ENCODE data around the gene BRI3BP. TPM values are rescaled to one million over a fixed set of nuclear protein-coding genes. Genes with fewer than 3 reads are reported as not detected.
"Not testable (repeated sequence)": the region's sequence is repeated elsewhere in the genome, so short reads cannot be mapped to it uniquely, and the experiment has no call there.

Gene BRI3BP
- total RNA-seq, 1 experiment from 2014 or later, result 19.4 TPM

DNA sequence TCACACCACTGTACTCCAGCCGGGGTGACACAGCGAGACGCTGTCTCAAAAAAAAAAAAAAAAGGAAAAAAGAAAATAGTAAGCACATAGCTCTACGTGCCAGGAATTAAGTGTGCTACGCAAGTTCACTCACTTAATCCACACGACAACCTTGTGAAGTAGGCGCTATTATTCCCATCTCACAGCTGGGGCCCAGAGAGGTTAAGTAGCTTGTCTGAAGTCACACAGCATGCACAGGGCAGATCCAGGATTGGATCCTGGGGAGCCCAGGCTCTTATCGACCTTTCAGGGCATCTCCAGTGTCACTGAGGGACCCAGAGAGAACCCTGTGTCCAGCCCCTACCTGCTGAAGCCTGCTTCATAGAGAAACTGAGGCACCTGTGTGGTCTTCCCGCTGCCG, 16.4 kb upstream of the BRI3BP start:
- intact Hi-C loops (cut with micrococcal nuclease; ENCODE audit: unreplicated experiment), result no loop called here
- Histone ChIP-seq H3K9me3 (ENCODE audit: insufficient read depth, low read depth) (no peaks in the 10 kb centered on the region), H3K9me2 (ENCODE audit: insufficient read depth) (no peaks in the 10 kb centered on the region), H3K4me2 (no peak overlapping the region), H3K27me3 (ENCODE audit: insufficient read depth, low read depth) (no peaks in the 10 kb centered on the region), H3F3A (ENCODE audit: insufficient read depth, low read depth) (no peaks in the 10 kb centered on the region), H3K36me3 (ENCODE audit: low read depth) (0 out of 2 replicates have a peak, but pooled peaks cover 8% of the 10 kb centered on the region), H3K79me2 (ENCODE audit: low read depth) (no peaks in the 10 kb centered on the region), H3K27ac (no peak overlapping the region), H3K4me3 (no peak overlapping the region), H4K20me1 (ENCODE audit: insufficient read depth) (no peaks in the 10 kb centered on the region), H2AFZ (no peak overlapping the region), H3K4me1 (replicated peaks; ENCODE audit: insufficient read depth) (no peaks in the 10 kb centered on the region)
- BruUV-seq (replicated peaks), result no TSS peak
- ChIA-PET CTCF (interaction anchor here (0.7 kb wide), 1 partner anchor 51 kb away, joined by 9 read pairs; no protein-coding TSS in a partner anchor), POLR2A (ENCODE audit: unreplicated experiment) (interaction anchor here (0.7 kb wide), 1 partner anchor 60 kb away, joined by 4 read pairs; no protein-coding TSS in a partner anchor)
- TF ChIP-seq EZH2 (IDR thresholded peaks at IDR 0.05; ENCODE audit: low read depth), result no peak
- TF ChIP-seq, protein P1, sequence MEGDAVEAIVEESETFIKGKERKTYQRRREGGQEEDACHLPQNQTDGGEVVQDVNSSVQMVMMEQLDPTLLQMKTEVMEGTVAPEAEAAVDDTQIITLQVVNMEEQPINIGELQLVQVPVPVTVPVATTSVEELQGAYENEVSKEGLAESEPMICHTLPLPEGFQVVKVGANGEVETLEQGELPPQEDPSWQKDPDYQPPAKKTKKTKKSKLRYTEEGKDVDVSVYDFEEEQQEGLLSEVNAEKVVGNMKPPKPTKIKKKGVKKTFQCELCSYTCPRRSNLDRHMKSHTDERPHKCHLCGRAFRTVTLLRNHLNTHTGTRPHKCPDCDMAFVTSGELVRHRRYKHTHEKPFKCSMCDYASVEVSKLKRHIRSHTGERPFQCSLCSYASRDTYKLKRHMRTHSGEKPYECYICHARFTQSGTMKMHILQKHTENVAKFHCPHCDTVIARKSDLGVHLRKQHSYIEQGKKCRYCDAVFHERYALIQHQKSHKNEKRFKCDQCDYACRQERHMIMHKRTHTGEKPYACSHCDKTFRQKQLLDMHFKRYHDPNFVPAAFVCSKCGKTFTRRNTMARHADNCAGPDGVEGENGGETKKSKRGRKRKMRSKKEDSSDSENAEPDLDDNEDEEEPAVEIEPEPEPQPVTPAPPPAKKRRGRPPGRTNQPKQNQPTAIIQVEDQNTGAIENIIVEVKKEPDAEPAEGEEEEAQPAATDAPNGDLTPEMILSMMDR (conservative IDR thresholded peaks at IDR 0.05), result no peak
- no peak for DNase-seq

GRCh38 chr12:124979568-124979967, 13.9 kb upstream of the BRI3BP start:
- no TSS peak for BruUV-seq (replicated peaks)

GRCh38 chr12:124980098-124980892, 13.2 kb upstream of the BRI3BP start:
- POLR2A ChIA-PET (ENCODE audit: unreplicated experiment), result interaction anchor here (0.6 kb wide), 1 partner anchor 21 kb away, joined by 9 read pairs; no protein-coding TSS in a partner anchor

More at GRCh38 chr12:124979568-124979967, 13.9 kb upstream of the BRI3BP start:
- Histone ChIP-seq H3K4me2 (no peak overlapping the region), H3K4me3 (no peak overlapping the region), H3K27me3 (ENCODE audit: insufficient read depth, low read depth) (no peaks in the 10 kb centered on the region), H3K79me2 (ENCODE audit: low read depth) (no peaks in the 10 kb centered on the region), H3K9me2 (ENCODE audit: insufficient read depth) (no peaks in the 10 kb centered on the region), H3K36me3 (ENCODE audit: low read depth) (peaks cover 13% of the 10 kb centered on the region; the same call in 1 of the 2 replicates), H3K27ac (no peak overlapping the region), H3F3A (ENCODE audit: insufficient read depth, low read depth) (no peaks in the 10 kb centered on the region), H4K20me1 (ENCODE audit: insufficient read depth) (no peaks in the 10 kb centered on the region), H3K4me1 (replicated peaks; ENCODE audit: insufficient read depth) (no peaks in the 10 kb centered on the region), H2AFZ (no peak overlapping the region), H3K9me3 (ENCODE audit: insufficient read depth, low read depth) (no peaks in the 10 kb centered on the region)
- intact Hi-C loops (cut with micrococcal nuclease; ENCODE audit: unreplicated experiment), result no loop called here
- DNase-seq, result no peak
- no peak for TF ChIP-seq EZH2 (IDR thresholded peaks at IDR 0.05; ENCODE audit: low read depth)
- TF ChIP-seq, protein P1 (conservative IDR thresholded peaks at IDR 0.05), result no peak
- CTCF ChIA-PET, result no interaction called here
- POLR2A ChIA-PET (ENCODE audit: unreplicated experiment), result no interaction called here

DNA sequence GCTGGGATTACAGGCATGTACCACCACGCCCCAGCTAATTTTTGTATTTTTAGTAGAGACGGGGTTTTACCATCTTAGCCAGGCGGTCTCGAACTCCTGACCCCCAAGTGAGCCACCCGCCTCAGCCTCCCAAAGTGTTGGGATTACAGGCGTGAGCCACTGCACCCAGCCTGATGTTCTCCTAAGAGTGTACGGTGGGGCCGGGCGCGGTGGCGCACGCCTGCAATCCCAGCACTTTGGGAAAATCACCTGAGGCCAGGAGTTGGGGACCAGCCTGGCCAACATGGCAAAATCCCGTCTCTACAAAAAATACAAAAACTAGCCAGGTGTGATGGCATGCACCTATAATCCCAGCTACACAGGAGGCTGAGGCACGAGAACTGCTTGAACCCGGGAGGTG, 6.6 kb upstream of the BRI3BP start:
- H3K36me3 ChIP-seq (ENCODE audit: low read depth); H3K9me3 ChIP-seq (ENCODE audit: insufficient read depth, low read depth); POLR2A ChIA-PET (ENCODE audit: unreplicated experiment); H2AFZ ChIP-seq; CTCF ChIA-PET; H4K20me1 ChIP-seq (ENCODE audit: insufficient read depth); DNase-seq; H3K9me2 ChIP-seq (ENCODE audit: insufficient read depth); BruUV-seq (replicated peaks); H3K27me3 ChIP-seq (ENCODE audit: insufficient read depth, low read depth); H3K4me3 ChIP-seq; H3K4me2 ChIP-seq; H3K4me1 ChIP-seq (replicated peaks; ENCODE audit: insufficient read depth); H3F3A ChIP-seq (ENCODE audit: insufficient read depth, low read depth); H3K27ac ChIP-seq: not testable (repeated sequence)
- H3K79me2 ChIP-seq (ENCODE audit: low read depth), result peaks cover 24% of the 10 kb centered on the region
- intact Hi-C loops (cut with micrococcal nuclease; ENCODE audit: unreplicated experiment), result loop anchor here (5.0 kb wide), 1 partner anchor 70 kb away; no protein-coding TSS in a partner anchor

More at GRCh38 chr12:124980098-124980892, 13.2 kb upstream of the BRI3BP start:
- Histone ChIP-seq H3K4me1 (replicated peaks; ENCODE audit: insufficient read depth) (no peaks in the 10 kb centered on the region), H3F3A (ENCODE audit: insufficient read depth, low read depth) (no peaks in the 10 kb centered on the region), H3K36me3 (ENCODE audit: low read depth) (peaks cover 13% of the 10 kb centered on the region; the same call in 1 of the 2 replicates), H4K20me1 (ENCODE audit: insufficient read depth) (no peaks in the 10 kb centered on the region), H3K27me3 (ENCODE audit: insufficient read depth, low read depth) (no peaks in the 10 kb centered on the region), H3K4me3 (no peak overlapping the region), H3K27ac (no peak overlapping the region), H2AFZ (no peak overlapping the region), H3K9me2 (ENCODE audit: insufficient read depth) (no peaks in the 10 kb centered on the region), H3K4me2 (no peak overlapping the region), H3K9me3 (ENCODE audit: insufficient read depth, low read depth) (no peaks in the 10 kb centered on the region), H3K79me2 (ENCODE audit: low read depth) (no peaks in the 10 kb centered on the region)
- CTCF ChIA-PET, result no interaction called here
- BruUV-seq (replicated peaks), result no TSS peak
- no peak for DNase-seq
- TF ChIP-seq, protein P1 (conservative IDR thresholded peaks at IDR 0.05), result no peak
- TF ChIP-seq EZH2 (IDR thresholded peaks at IDR 0.05; ENCODE audit: low read depth), result no peak
- intact Hi-C loops (cut with micrococcal nuclease; ENCODE audit: unreplicated experiment), result no loop called here
